HEK293 (cell line): ENCODE results near the gene CMPK1.

Source experiments
- BCL11A ChIP-seq: fragments of 450-650 bp; formaldehyde crosslinking; IDR thresholded peaks from 2 replicates; pipeline ENCODE4 v1.5.1; 2016; ENCODE audit warnings: low read depth, missing biosample characterization, missing genetic modification characterization
- ELK4 ChIP-seq: IDR thresholded peaks from 2 replicates; pipeline ENCODE4 v1.6.1; 2011; ENCODE audit warnings: mild to moderate bottlenecking, low read depth, low read length, borderline replicate concordance
- MEIS1 ChIP-seq: sonication (generic); formaldehyde crosslinking; IDR thresholded peaks from 2 replicates; pipeline ENCODE4 v1.8.1; 2022; ENCODE audit warnings: missing genetic modification reagents, mild to moderate bottlenecking, borderline replicate concordance
- OVOL3 ChIP-seq: fragments of 450-650 bp; formaldehyde crosslinking; IDR thresholded peaks from 2 replicates; pipeline ENCODE4 v1.5.1; 2016; ENCODE audit warnings: missing biosample characterization, missing genetic modification characterization
- SP7 ChIP-seq: fragments of 450-650 bp; formaldehyde crosslinking; IDR thresholded peaks from 2 replicates; pipeline ENCODE4 v1.5.1; 2016; ENCODE audit warnings: missing biosample characterization, missing genetic modification characterization
- YY1 ChIP-seq: fragments of 450-650 bp; formaldehyde crosslinking; IDR thresholded peaks from 2 replicates; pipeline ENCODE4 v1.5.1; 2018; ENCODE audit warnings: missing biosample characterization, missing genetic modification characterization
- ZBTB1 ChIP-seq: fragments of 450-650 bp; formaldehyde crosslinking; IDR thresholded peaks from 2 replicates; pipeline ENCODE4 v1.5.1; 2016; ENCODE audit warnings: missing biosample characterization, missing genetic modification characterization
- ZBTB21 ChIP-seq: fragments of 450-650 bp; formaldehyde crosslinking; IDR thresholded peaks from 2 replicates; pipeline ENCODE4 v1.5.1; 2017; ENCODE audit warnings: missing biosample characterization, missing genetic modification characterization
- ZBTB8A ChIP-seq: fragments of 450-650 bp; formaldehyde crosslinking; IDR thresholded peaks from 2 replicates; pipeline ENCODE4 v1.5.1; 2016; ENCODE audit warnings: missing biosample characterization, missing genetic modification characterization
- ZFP41 ChIP-seq: fragments of 450-650 bp; formaldehyde crosslinking; IDR thresholded peaks from 2 replicates; pipeline ENCODE4 v1.5.1; 2016; ENCODE audit warnings: missing biosample characterization, missing genetic modification characterization, borderline replicate concordance
- ZNF114 ChIP-seq: fragments of 450-650 bp; formaldehyde crosslinking; IDR thresholded peaks from 2 replicates; pipeline ENCODE4 v1.5.0; 2017; ENCODE audit warnings: missing biosample characterization, missing genetic modification characterization
- ZNF132 ChIP-seq: fragments of 450-650 bp; formaldehyde crosslinking; IDR thresholded peaks from 2 replicates; pipeline ENCODE4 v1.5.1; 2017; ENCODE audit warnings: missing biosample characterization, missing genetic modification characterization, borderline replicate concordance
- ZNF133 ChIP-seq: fragments of 450-650 bp; formaldehyde crosslinking; IDR thresholded peaks from 2 replicates; pipeline ENCODE4 v1.5.1; 2016; ENCODE audit warnings: missing biosample characterization, missing genetic modification characterization
- ZNF19 ChIP-seq: fragments of 450-650 bp; formaldehyde crosslinking; IDR thresholded peaks from 2 replicates; pipeline ENCODE4; 2016; ENCODE audit warnings: missing biosample characterization, missing genetic modification characterization, low read depth
- ZNF2 ChIP-seq: fragments of 450-650 bp; formaldehyde crosslinking; IDR thresholded peaks from 2 replicates; pipeline ENCODE4 v1.5.1; 2016; ENCODE audit warnings: missing biosample characterization, missing genetic modification characterization
- ZNF211 ChIP-seq: fragments of 450-650 bp; formaldehyde crosslinking; IDR thresholded peaks from 2 replicates; pipeline ENCODE4 v1.5.1; 2016; ENCODE audit warnings: low read depth, missing biosample characterization, missing genetic modification characterization
- ZNF214 ChIP-seq: fragments of 450-650 bp; formaldehyde crosslinking; IDR thresholded peaks from 2 replicates; pipeline ENCODE4 v1.5.1; 2017; ENCODE audit warnings: missing biosample characterization, mild to moderate bottlenecking, missing genetic modification characterization, borderline replicate concordance
- ZNF24 ChIP-seq: fragments of 450-650 bp; formaldehyde crosslinking; IDR thresholded peaks from 2 replicates; pipeline ENCODE4 v1.5.1; 2016; ENCODE audit warnings: missing biosample characterization, missing genetic modification characterization
- ZNF248 ChIP-seq: fragments of 450-650 bp; formaldehyde crosslinking; IDR thresholded peaks from 2 replicates; pipeline ENCODE4 v1.5.1; 2017; ENCODE audit warnings: missing biosample characterization, missing genetic modification characterization
- ZNF341 ChIP-seq: fragments of 450-650 bp; formaldehyde crosslinking; IDR thresholded peaks from 2 replicates; pipeline ENCODE4; 2016; ENCODE audit warnings: low read depth, missing biosample characterization, missing genetic modification characterization
- ZNF416 ChIP-seq: fragments of 450-650 bp; formaldehyde crosslinking; IDR thresholded peaks from 2 replicates; pipeline ENCODE4 v1.5.1; 2016; ENCODE audit warnings: missing biosample characterization, missing genetic modification characterization
- ZNF433 ChIP-seq: fragments of 450-650 bp; formaldehyde crosslinking; IDR thresholded peaks from 2 replicates; pipeline ENCODE4 v1.5.1; 2016; ENCODE audit warnings: missing biosample characterization, missing genetic modification characterization, low read depth
- ZNF501 ChIP-seq: fragments of 450-650 bp; formaldehyde crosslinking; IDR thresholded peaks from 2 replicates; pipeline ENCODE4 v1.5.1; 2016; ENCODE audit warnings: missing biosample characterization, missing genetic modification characterization
- ZNF518A ChIP-seq: fragments of 450-650 bp; formaldehyde crosslinking; conservative IDR thresholded peaks from 2 replicates; pipeline ENCODE4 v1.5.1; 2016; ENCODE audit warnings: low read depth, missing biosample characterization, missing genetic modification characterization
- ZNF701 ChIP-seq: fragments of 450-650 bp; formaldehyde crosslinking; IDR thresholded peaks from 2 replicates; pipeline ENCODE4 v1.5.1; 2016; ENCODE audit warnings: missing biosample characterization, missing genetic modification characterization
- ZNF747 ChIP-seq: fragments of 450-650 bp; formaldehyde crosslinking; IDR thresholded peaks from 2 replicates; pipeline ENCODE4 v1.5.1; 2016; ENCODE audit warnings: missing biosample characterization, missing genetic modification characterization
- ZNF830 ChIP-seq: fragments of 450-650 bp; IDR thresholded peaks from 2 replicates; pipeline ENCODE4 v1.5.0; 2018; ENCODE audit warnings: missing biosample characterization, missing genetic modification characterization, low read depth, mild to moderate bottlenecking, moderate library complexity
- ZNF837 ChIP-seq: fragments of 450-650 bp; formaldehyde crosslinking; IDR thresholded peaks from 2 replicates; pipeline ENCODE4 v1.5.1; 2016; ENCODE audit warnings: missing biosample characterization, missing genetic modification characterization
- ZSCAN30 ChIP-seq: fragments of 450-650 bp; IDR thresholded peaks from 2 replicates; pipeline ENCODE4 v1.5.1; 2018; ENCODE audit warnings: missing biosample characterization, mild to moderate bottlenecking, missing genetic modification characterization, moderate library complexity
- TF ChIP-seq, protein P1 (sequence below): fragments of 450-650 bp; IDR thresholded peaks from 2 replicates; pipeline ENCODE4 v1.5.1; 2018; ENCODE audit warnings: missing biosample characterization, mild to moderate bottlenecking, missing genetic modification characterization
- TF ChIP-seq, protein P2 (sequence below): fragments of 450-650 bp; formaldehyde crosslinking; IDR thresholded peaks from 2 replicates; pipeline ENCODE4 v1.5.1; 2016; ENCODE audit warnings: missing biosample characterization, missing genetic modification characterization

CMPK1 gene

DNA sequence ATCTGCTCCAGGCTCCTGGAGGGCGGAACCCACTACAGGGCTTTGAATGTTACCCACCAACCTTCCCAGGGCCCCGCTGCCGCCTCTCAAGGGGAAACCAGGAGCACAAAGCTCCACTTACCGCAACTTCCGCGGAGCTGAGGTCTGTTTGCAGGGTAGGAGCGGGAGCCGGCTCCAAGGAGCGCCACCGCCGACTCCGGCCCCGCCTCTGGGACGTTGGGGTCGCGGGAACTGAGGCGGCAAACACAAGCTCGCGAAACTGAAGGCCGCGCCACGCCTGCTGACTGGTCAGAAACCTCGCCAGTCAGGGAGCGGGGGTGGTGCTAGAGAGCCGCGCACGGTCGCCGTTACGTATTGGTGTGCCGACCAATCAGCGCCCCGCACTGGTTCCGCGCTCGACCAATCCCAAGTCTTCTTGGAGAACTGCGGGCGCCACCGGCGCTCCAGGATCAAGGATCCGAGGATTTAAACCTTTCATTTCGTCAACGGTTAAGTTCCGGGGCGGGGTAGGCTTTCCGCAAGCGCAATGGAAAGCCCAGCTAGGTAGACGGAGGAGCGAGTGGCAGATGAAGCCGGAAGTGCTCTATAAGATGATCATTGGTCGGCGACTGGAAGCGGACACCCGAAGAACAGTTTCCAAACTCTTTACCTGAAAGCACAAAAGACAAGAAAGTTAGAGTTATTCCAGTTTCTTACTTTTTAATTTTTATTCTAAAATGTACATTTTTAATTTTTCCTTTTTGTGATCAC is 19.5 kb upstream of the CMPK1 start, which contains the start of gene STIL (continued):
- TF ChIP-seq ZNF518A (tag by site-specific recombination) (peak; percentile 77), ZNF114 (tag by site-specific recombination) (no peak), ZNF2 (tag by site-specific recombination) (peak; percentile 63; the same call in 1 of the 2 replicates), ZNF211 (no peak), ZNF747 (tag by site-specific recombination) (no peak), ZNF19 (tag by site-specific recombination) (no peak), BCL11A (tag by site-specific recombination) (no peak), ELK4 (peak; percentile 87; the same call in 1 of the 2 replicates), OVOL3 (no peak), YY1 (tag by site-specific recombination) (no peak), ZNF341 (tag by site-specific recombination) (no peak), ZNF501 (no peak), ZBTB21 (tag by site-specific recombination) (peak; percentile 89), ZBTB1 (tag by site-specific recombination) (no peak), ZNF701 (tag by site-specific recombination) (no peak), MEIS1 (CRISPR knock-in tag) (no peak), ZNF433 (tag by site-specific recombination) (no peak), ZNF416 (tag by site-specific recombination) (no peak), ZNF248 (no peak), ZNF24 (tag by site-specific recombination) (no peak; the same call in 1 of the 2 replicates), ZNF214 (tag by site-specific recombination) (no peak), ZNF132 (no peak), ZNF830 (no peak), ZNF133 (no peak), ZFP41 (tag by site-specific recombination) (no peak), ZNF837 (tag by site-specific recombination) (no peak), ZSCAN30 (tag by site-specific recombination) (0 out of 2 replicates have a peak, but pooled peaks have one; percentile 54), SP7 (tag by site-specific recombination) (peak; percentile 31; the same call in 1 of the 2 replicates), ZBTB8A (tag by site-specific recombination) (peak; percentile 59)
- TF ChIP-seq, protein P1, sequence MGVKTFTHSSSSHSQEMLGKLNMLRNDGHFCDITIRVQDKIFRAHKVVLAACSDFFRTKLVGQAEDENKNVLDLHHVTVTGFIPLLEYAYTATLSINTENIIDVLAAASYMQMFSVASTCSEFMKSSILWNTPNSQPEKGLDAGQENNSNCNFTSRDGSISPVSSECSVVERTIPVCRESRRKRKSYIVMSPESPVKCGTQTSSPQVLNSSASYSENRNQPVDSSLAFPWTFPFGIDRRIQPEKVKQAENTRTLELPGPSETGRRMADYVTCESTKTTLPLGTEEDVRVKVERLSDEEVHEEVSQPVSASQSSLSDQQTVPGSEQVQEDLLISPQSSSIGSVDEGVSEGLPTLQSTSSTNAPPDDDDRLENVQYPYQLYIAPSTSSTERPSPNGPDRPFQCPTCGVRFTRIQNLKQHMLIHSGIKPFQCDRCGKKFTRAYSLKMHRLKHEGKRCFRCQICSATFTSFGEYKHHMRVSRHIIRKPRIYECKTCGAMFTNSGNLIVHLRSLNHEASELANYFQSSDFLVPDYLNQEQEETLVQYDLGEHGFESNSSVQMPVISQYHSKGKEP (tag by site-specific recombination), result no peak
- TF ChIP-seq, protein P2, sequence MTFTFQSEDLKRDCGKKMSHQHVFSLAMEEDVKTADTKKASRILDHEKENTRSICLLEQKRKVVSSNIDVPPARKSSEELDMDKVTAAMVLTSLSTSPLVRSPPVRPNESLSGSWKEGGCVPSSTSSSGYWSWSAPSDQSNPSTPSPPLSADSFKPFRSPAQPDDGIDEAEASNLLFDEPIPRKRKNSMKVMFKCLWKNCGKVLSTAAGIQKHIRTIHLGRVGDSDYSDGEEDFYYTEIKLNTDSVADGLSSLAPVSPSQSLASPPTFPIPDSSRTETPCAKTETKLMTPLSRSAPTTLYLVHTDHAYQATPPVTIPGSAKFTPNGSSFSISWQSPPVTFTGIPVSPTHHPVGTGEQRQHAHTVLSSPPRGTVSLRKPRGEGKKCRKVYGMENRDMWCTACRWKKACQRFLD (tag by site-specific recombination), result no peak
